Ovary (tissue), 3 donors: ENCODE measurements around the gene SHTN1.

Experiments used
- POLR2A ChIP-seq: fragments of 450-650 bp; IDR thresholded peaks from one replicate; pipeline ENCODE4 v1.6.1; 2017; ENCODE audit warnings: antibody characterized with exemption, mild to moderate bottlenecking, moderate library complexity
- TF ChIP-seq, protein P1 (sequence below), 3 donors: fragments of 450-650 bp in 2 of 3; fragments of 200-600 bp in 1 of 3; IDR thresholded peaks; one replicate each; pipeline versions ENCODE4 v1.5.1 to v1.8.0; 2016 to 2022; ENCODE audit warnings: antibody characterized with exemption in 3 of 3, mild to moderate bottlenecking in 1 of 3
- donor health status: DM: no; HTN: no; CAD: no.

GRCh38 chr10:116889066-116889465 is 115.9 kb downstream of the SHTN1 start:
- TF ChIP-seq, protein P1, sequence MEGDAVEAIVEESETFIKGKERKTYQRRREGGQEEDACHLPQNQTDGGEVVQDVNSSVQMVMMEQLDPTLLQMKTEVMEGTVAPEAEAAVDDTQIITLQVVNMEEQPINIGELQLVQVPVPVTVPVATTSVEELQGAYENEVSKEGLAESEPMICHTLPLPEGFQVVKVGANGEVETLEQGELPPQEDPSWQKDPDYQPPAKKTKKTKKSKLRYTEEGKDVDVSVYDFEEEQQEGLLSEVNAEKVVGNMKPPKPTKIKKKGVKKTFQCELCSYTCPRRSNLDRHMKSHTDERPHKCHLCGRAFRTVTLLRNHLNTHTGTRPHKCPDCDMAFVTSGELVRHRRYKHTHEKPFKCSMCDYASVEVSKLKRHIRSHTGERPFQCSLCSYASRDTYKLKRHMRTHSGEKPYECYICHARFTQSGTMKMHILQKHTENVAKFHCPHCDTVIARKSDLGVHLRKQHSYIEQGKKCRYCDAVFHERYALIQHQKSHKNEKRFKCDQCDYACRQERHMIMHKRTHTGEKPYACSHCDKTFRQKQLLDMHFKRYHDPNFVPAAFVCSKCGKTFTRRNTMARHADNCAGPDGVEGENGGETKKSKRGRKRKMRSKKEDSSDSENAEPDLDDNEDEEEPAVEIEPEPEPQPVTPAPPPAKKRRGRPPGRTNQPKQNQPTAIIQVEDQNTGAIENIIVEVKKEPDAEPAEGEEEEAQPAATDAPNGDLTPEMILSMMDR (IDR thresholded peaks at IDR 0.05): no peak
- TF ChIP-seq POLR2A: no peak
